Hepatocyte (in vitro differentiated cells): ENCODE data around the gene HAUS7. TPM values are rescaled to one million over a fixed set of nuclear protein-coding genes. Genes with fewer than 3 reads are reported as not detected.

ENCODE experiments used
- DNase-seq: peaks from one replicate; pipeline ENCODE4 v3.0.0-alpha.2; 2016; ENCODE audit warnings: low spot score
- H2AFZ ChIP-seq: fragments of 200-600 bp; sonication (generic); 2 replicates; pipeline ENCODE4 v1.6.0; 2016; ENCODE audit warnings: antibody characterized with exemption, mild to moderate bottlenecking
- H3K27ac ChIP-seq: fragments of 200-600 bp; sonication (generic); 2 replicates; pipeline ENCODE4 v1.5.1; 2016; ENCODE audit warnings: mild to moderate bottlenecking
- H3K27me3 ChIP-seq: fragments of 200-600 bp; sonication (generic); 2 replicates; pipeline ENCODE4 v1.6.1; 2016
- H3K36me3 ChIP-seq: fragments of 200-600 bp; sonication (generic); replicated peaks from 2 replicates; pipeline ENCODE4 v1.5.1; 2016; ENCODE audit warnings: low read depth; ENCODE audit not compliant: insufficient read depth
- H3K4me1 ChIP-seq: fragments of 200-600 bp; sonication (generic); 2 replicates; pipeline ENCODE4 v1.5.1; 2016; ENCODE audit warnings: mild to moderate bottlenecking, moderate library complexity; ENCODE audit not compliant: insufficient read depth
- H3K4me2 ChIP-seq: fragments of 200-600 bp; sonication (generic); 2 replicates; pipeline ENCODE4 v1.6.0; 2016
- H3K4me3 ChIP-seq: fragments of 200-600 bp; sonication (generic); 2 replicates; pipeline ENCODE4 v1.5.1; 2016; ENCODE audit warnings: mild to moderate bottlenecking
- H3K79me2 ChIP-seq: fragments of 200-600 bp; sonication (generic); 2 replicates; pipeline ENCODE4 v1.6.0; 2017; ENCODE audit warnings: mild to moderate bottlenecking
- H3K9me2 ChIP-seq: fragments of 200-600 bp; sonication (generic); replicated peaks from 2 replicates; pipeline ENCODE4 v1.6.0; 2017; ENCODE audit warnings: mild to moderate bottlenecking; ENCODE audit not compliant: insufficient read depth
- H3K9me3 ChIP-seq: fragments of 200-600 bp; sonication (generic); 2 replicates; pipeline ENCODE4 v1.5.1; 2016; ENCODE audit warnings: low read depth, mild to moderate bottlenecking
- H4K20me1 ChIP-seq: fragments of 200-600 bp; sonication (generic); 2 replicates; pipeline ENCODE4 v1.6.0; 2016; ENCODE audit warnings: mild to moderate bottlenecking; ENCODE audit not compliant: insufficient read depth, poor library complexity, severe bottlenecking
- CTCF ChIP-seq: fragments of 200-600 bp; sonication (generic); IDR thresholded peaks from 2 replicates; pipeline ENCODE4 v1.5.1; 2016; ENCODE audit warnings: antibody characterized with exemption, mild to moderate bottlenecking; ENCODE audit not compliant: poor library complexity
- EZH2 ChIP-seq: fragments of 200-600 bp; sonication (generic); IDR thresholded peaks from 2 replicates; pipeline ENCODE4 v1.6.1; 2016; ENCODE audit warnings: antibody characterized with exemption, mild to moderate bottlenecking, borderline replicate concordance
- EZH2phosphoT487 ChIP-seq: fragments of 200-600 bp; sonication (generic); IDR thresholded peaks from one replicate; pipeline ENCODE4 v1.6.1; 2018; ENCODE audit warnings: antibody characterized with exemption, mild to moderate bottlenecking, low read depth, moderate library complexity; ENCODE audit not compliant: unreplicated experiment, severe bottlenecking
- WGBS: methylation state at CpG from one replicate; pipeline ENCODE4 v1.1.6; 2016; ENCODE audit warnings: low lambda C conversion rate; ENCODE audit errors: missing lambda C conversion rate; 5-methylcytosine and 5-hydroxymethylcytosine counted together
- polyA plus RNA-seq: library from polyadenylated mRNA; unstranded; fragments of >200 nt; fragmentation: Nextera tagmentation; extraction: Ambion mirVana; gene quantifications from 2 replicates; pipeline ENCODE4 v1.2.1, GENCODE V29; 2016
- total RNA-seq: library from RNA; depleted of rRNA; stranded (reverse); fragments of >200 nt; gene quantifications from 2 replicates; pipeline ENCODE4 v1.2.3, GENCODE V29; 2014

The HAUS7 gene
- total and polyA plus RNA-seq, 2 experiments from 2014 or later: 17.5 to 23.1 TPM

GRCh38 chrX:153513265-153513664 lies 42.9 kb upstream of the HAUS7 start:
- Histone ChIP-seq H3K9me3 (no peaks in the 10 kb centered on the region), H3K4me3 (no peak overlapping the region), H2AFZ (no peak overlapping the region), H3K27ac (no peak overlapping the region), H3K4me1 (no peaks in the 10 kb centered on the region), H4K20me1 (no peaks in the 10 kb centered on the region), H3K79me2 (no peaks in the 10 kb centered on the region), H3K4me2 (no peak overlapping the region), H3K36me3 (no peaks in the 10 kb centered on the region), H3K27me3 (peaks cover 2% of the 10 kb centered on the region), H3K9me2 (no peaks in the 10 kb centered on the region)
- no peak for DNase-seq
- TF ChIP-seq CTCF (no peak), EZH2phosphoT487 (no peak), EZH2 (no peak)
- 67% methylated on average over 4 of the region's 5 CpGs for WGBS

GRCh38 chrX:153512501-153512893 lies 42.1 kb upstream of the HAUS7 start:
- WGBS: 57% methylated on average over 3 of the region's 3 CpGs
- no peak overlapping the region for H3K4me2 ChIP-seq

GRCh38 chrX:153511784-153512500 lies 41.6 kb upstream of the HAUS7 start:
- Histone ChIP-seq H3K9me3 (no peaks in the 10 kb centered on the region), H3K4me2 (no peak overlapping the region), H2AFZ (no peak overlapping the region), H3K27ac (no peak overlapping the region), H3K4me3 (no peak overlapping the region), H3K9me2 (no peaks in the 10 kb centered on the region), H3K36me3 (no peaks in the 10 kb centered on the region), H3K4me1 (no peaks in the 10 kb centered on the region), H3K79me2 (no peaks in the 10 kb centered on the region), H4K20me1 (no peaks in the 10 kb centered on the region), H3K27me3 (no peaks in the 10 kb centered on the region)
- DNase-seq: no peak
- WGBS: 83% methylated on average over 17 of the region's 17 CpGs
- TF ChIP-seq EZH2: no peak
- no peak for TF ChIP-seq EZH2phosphoT487
- no peak for TF ChIP-seq CTCF

More at GRCh38 chrX:153512501-153512893, 42.1 kb upstream of the HAUS7 start:
- Histone ChIP-seq H4K20me1 (no peaks in the 10 kb centered on the region), H3K27me3 (no peaks in the 10 kb centered on the region), H3K79me2 (no peaks in the 10 kb centered on the region), H2AFZ (no peak overlapping the region), H3K4me3 (no peak overlapping the region), H3K4me1 (no peaks in the 10 kb centered on the region), H3K27ac (no peak overlapping the region), H3K9me2 (no peaks in the 10 kb centered on the region), H3K36me3 (no peaks in the 10 kb centered on the region), H3K9me3 (no peaks in the 10 kb centered on the region)
- no peak for DNase-seq
- TF ChIP-seq CTCF: no peak
- no peak for TF ChIP-seq EZH2phosphoT487
- TF ChIP-seq EZH2: no peak
